ENCODE measurements around the gene SSTR3.
"Not testable (repeated sequence)": the region's sequence is repeated elsewhere in the genome, so short reads cannot be mapped to it uniquely, and the experiment has no call there.

SSTR3 gene

DNA sequence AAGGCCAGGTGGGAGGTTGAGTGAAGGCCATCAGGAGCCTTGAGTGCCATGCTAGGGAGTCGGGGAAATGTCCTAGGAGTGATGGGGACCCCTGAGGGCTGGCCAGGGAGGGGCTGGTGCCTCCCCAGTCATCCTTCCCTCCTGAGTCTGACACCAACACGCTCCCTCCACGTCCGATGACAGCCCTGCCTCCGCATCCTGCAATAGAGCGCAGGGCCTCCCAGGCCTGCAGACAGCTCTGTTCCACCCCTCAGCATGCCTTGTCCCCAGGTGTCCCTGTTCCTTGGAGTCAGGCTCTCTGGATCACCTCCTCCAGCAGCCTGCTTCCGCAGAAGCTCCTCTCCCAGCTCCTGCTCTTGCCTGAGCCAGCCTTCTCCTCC is 28.7 kb upstream of the SSTR3 start:
- TF ChIP-seq POLR2AphosphoS5 (IDR thresholded peaks at IDR 0.05; ENCODE audit: low read depth, low read length) (no peak), TAF1 (IDR thresholded peaks at IDR 0.05; ENCODE audit: borderline replicate concordance, low read depth, low read length) (no peak), POLR2A (IDR thresholded peaks at IDR 0.05; ENCODE audit: low read depth, low read length) (no peak)

DNA sequence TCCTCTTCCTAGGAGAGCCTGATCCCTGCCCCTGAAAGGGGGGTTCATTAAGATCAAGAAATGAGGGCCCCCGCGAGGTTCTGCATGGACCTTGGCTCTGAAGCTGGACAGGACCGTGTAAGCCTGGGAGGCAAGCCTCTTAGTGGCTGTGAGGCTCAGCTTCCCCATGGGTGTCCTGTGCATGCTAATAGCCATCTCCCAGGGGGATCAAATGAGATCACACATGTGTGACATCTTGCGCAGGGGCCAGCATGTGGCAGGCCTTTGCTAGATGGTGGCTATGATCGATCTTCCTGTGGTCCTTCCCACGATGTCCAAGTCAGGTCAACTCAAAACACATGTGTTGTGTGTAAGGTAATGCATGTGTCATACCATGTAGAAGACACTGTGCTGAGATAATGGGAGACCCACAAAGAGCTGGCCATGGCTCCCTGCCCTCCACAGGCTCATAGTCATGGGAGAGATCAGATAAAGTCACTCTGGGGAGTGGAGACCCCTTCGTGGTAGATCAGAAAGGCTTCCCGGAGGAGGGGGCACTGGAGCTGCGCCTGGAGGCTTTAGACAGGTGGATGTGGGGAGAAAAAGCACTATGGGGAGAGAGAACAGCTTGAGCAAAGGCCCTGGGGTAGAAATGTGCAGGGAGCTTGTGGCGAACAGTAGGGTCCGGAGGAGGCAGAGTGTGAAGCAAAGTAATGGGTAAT is 28.1 kb upstream of the SSTR3 start:
- no peak; the same call in 1 of the 2 replicates for TF ChIP-seq POLR2AphosphoS5 (IDR thresholded peaks at IDR 0.05; ENCODE audit: low read depth, low read length)
- TF ChIP-seq POLR2A (IDR thresholded peaks at IDR 0.05; ENCODE audit: low read depth, low read length): no peak
- no peak for TF ChIP-seq TAF1 (IDR thresholded peaks at IDR 0.05; ENCODE audit: borderline replicate concordance, low read depth, low read length)
- no peak for DNase-seq (ENCODE audit: insufficient read length)
- peak; percentile 80 for FAIRE-seq

More for the DNA sequence above, 28.7 kb upstream of the SSTR3 start:
- DNase-seq (ENCODE audit: insufficient read length): no peak
- no peak for FAIRE-seq

DNA sequence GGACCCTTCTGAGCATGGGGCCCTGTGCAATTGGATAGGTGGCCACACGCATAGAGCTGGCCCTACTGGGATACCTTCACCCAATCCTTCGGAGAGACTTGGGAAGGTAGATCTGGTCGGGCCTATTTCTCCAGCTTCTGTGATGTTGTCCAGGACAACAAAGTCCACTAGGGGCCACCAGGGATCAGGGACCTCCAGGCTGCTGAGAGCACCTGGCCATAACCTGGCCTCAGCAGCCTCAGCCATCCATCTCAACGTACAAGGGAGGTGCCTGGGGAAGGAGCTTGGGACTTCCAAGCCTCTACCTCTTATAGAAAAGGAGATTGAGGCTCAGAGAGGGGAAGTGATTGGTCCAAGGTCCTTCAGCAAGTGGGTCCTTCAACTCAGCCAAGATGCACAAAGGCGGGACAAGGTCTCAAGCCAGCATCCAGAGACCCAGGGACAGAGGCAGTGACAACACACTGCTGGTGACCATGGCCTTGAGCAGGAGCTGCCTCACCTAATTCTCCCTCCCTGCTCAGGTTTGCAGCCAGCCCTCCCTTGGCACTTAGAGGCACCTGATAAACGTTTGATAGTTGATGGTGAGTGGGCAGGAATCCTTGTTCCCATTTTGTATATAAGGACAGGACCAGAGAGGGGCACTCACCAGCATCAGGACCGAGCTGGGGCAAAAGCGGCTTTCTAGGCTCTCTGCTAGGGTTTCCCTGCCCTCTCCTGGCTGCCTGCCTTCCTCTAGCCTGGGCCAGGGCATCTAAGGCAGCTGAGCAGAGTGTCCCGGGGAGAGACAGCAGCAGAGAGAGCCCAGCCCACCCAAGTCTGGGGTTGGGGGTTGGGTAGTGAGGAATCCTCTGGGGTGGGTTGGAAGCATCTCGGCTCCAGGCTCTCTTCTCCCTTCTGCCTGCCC is 27.3 kb upstream of the SSTR3 start:
- no peak for FAIRE-seq
- TF ChIP-seq TAF1 (IDR thresholded peaks at IDR 0.05; ENCODE audit: borderline replicate concordance, low read depth, low read length): no peak
- TF ChIP-seq POLR2A (IDR thresholded peaks at IDR 0.05; ENCODE audit: low read depth, low read length): peak; percentile 14; the same call in 1 of the 2 replicates
- DNase-seq (ENCODE audit: insufficient read length): no peak

- TF ChIP-seq POLR2A (IDR thresholded peaks at IDR 0.05; ENCODE audit: low read depth, low read length): no peak
- no peak for TF ChIP-seq TAF1 (IDR thresholded peaks at IDR 0.05; ENCODE audit: borderline replicate concordance, low read depth, low read length)
- no peak for TF ChIP-seq POLR2AphosphoS5 (IDR thresholded peaks at IDR 0.05; ENCODE audit: low read depth, low read length)
- DNase-seq (ENCODE audit: insufficient read length) (no peak), FAIRE-seq (no peak)
These were observed 25.3 kb upstream of the SSTR3 start for GRCh38 chr22:37237371-37238268.

DNA sequence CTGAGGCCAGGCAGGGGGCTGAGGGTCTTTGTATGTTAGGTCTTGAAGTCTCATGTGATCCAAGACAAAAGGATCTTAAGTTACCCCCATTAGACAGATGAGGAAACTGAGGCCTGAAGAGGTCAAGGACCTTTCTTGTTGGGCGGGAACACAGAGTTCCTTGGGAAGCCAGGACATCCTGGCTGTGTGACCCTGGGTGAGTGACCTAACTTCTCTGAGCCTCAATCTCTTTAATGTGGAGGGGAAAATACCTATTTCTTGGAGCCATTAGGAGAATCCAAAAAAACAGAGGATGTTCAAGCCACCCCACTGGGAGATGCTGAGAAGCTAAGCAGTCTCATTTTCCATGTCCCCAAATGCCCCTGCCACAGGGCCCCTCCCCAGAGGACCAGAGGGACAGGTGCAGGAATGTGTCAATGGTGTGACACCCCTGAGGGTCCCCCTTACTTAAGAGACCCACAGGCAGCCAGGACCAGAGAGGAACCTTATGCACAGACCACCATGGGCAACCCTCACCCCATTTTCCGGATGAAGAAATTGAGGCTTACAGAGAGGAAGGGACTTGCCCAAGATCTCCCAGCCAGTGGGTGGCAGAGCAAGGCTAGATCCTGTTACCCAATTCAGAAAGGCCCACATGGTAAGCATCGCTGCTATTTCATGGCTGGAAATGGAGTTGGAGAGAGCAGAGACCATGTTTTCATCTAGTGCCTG is 23.8 kb upstream of the SSTR3 start:
- FAIRE-seq: peak; percentile 27
- peak; percentile 12 for DNase-seq (ENCODE audit: insufficient read length)
- TF ChIP-seq POLR2AphosphoS5 (IDR thresholded peaks at IDR 0.05; ENCODE audit: low read depth, low read length) (no peak), TAF1 (IDR thresholded peaks at IDR 0.05; ENCODE audit: borderline replicate concordance, low read depth, low read length) (no peak), POLR2A (IDR thresholded peaks at IDR 0.05; ENCODE audit: low read depth, low read length) (no peak)

DNA sequence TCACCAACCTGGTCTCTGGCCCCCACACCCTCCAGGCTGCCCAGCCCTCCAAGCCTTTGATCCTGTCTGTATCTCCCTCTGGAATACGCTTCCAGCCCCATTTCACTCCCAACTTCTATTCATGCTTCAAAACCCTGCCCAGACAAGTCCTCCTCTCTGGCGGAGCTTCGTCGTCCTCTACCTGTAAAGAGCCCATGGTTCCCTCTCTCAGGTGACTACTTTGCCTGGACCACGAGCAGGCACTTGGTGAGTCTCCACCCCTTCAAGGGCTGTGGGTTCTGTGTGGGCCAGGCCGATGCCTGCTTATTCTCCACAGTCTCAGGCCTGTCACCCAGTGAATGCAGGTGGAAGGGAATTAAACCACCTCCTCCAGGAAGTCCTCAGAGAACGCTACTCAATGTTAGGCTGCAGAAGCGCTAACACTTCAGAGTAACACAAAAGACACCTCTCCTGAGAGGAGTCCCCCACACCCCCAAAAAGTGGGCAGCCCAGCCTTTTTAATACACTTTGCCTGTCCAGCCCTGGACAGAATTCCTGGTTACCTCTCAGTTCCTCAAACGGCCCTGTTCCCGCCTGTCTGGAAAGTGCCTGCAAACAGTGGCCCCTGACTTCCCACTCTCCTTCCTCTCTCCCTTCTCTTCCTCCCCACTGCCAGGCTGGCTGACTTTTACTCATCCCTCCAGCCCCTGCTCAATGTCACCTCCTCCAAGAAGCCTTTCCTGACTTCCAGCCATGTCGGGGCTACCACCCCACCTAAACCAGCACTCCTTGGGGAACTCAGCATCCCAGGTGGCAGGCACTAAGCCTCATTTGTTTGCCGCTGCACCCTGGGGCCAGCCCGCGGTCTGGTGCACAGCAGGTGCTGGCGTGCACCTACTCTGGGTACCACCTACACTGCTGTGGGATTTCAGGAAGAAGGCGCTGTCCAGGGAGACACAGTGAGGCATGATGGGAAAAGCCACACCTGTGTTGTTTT is 22.7 kb upstream of the SSTR3 start:
- TF ChIP-seq POLR2AphosphoS5 (IDR thresholded peaks at IDR 0.05; ENCODE audit: low read depth, low read length) (no peak), POLR2A (IDR thresholded peaks at IDR 0.05; ENCODE audit: low read depth, low read length) (no peak), TAF1 (IDR thresholded peaks at IDR 0.05; ENCODE audit: borderline replicate concordance, low read depth, low read length) (no peak)
- DNase-seq (ENCODE audit: insufficient read length) (peak; percentile 7), FAIRE-seq (peak; percentile 24)

DNA sequence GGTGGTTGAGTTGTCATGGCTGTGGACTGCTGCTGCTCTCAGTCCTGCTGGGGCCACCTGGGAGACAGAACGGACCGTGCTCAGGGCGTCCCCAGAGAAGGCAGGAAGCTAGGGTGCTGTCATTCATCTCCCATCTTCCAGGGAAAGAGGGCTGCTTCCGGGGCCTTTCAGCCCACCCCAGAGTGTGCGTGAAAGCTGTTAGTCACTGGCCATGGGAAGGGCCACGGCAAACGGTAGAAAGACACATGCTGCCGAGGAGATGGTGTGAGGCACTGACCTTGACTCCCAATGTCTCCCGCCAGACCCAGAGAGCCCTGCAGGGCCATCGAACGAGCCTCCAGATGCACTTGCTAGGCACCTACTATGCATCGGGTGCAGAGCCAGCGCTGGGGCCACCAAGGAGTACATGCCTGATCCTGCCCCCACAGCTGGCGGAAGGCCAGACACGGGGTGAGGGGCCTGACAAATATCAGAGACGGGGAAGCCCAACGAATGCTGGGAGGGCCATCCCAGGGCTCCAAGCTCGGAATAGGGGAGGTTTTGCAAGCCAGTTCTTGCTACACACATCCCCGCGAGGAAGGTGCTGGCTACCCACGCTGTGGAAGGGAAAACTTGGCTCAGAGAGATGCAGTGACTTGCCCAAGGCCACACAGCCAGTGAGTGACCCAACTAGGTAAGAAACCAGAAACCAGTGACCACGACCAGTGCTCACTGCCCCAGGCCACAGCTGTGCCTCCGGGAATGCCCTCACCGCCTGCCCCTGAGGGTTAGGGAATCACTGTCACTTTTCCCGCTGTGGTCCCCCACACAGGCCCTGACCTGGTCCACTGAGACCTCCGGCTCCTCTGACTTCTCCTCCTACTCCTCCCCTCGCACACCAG is 21.7 kb upstream of the SSTR3 start:
- TF ChIP-seq POLR2AphosphoS5 (IDR thresholded peaks at IDR 0.05; ENCODE audit: low read depth, low read length) (no peak), TAF1 (IDR thresholded peaks at IDR 0.05; ENCODE audit: borderline replicate concordance, low read depth, low read length) (no peak), POLR2A (IDR thresholded peaks at IDR 0.05; ENCODE audit: low read depth, low read length) (no peak)
- peak; percentile 2 for DNase-seq (ENCODE audit: insufficient read length)
- no peak for FAIRE-seq

DNA sequence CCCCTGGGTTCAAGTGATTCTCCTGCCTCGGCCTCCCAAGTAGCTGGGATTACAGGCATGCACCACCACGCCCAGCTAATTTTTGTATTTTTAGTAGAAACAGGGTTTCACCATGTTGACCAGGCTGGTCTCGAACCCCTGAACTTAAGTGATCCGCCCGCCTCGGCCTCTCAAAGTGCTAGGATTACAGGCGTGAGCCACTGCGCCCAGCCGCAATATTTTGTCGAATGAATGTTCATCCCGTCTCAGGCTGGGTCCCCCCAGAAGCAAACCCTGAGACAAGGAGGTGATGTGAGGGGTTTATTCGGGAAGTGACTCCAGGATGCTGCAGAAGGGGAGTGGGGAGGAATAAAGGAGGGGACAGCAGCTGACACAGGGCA is 21.1 kb upstream of the SSTR3 start:
- DNase-seq (ENCODE audit: insufficient read length); FAIRE-seq: not testable (repeated sequence)
